Keratinocyte (primary cell): ENCODE data around the gene TMOD3. TPM values are rescaled to one million over a fixed set of nuclear protein-coding genes. Genes with fewer than 3 reads are reported as not detected.

ENCODE experiments used
- DNase-seq: peaks from one replicate; pipeline ENCODE4 v3.0.0-alpha.2; 2011; ENCODE audit warnings: low read depth, missing footprints, low spot score
- FAIRE-seq: peaks from 2 replicates; lab custom pipeline; 2011; peaks lifted over from hg19 to GRCh38; lab: Jason Lieb, UNC
- H2AFZ ChIP-seq: 2 replicates; pipeline ENCODE4 v1.6.0; 2012; ENCODE audit warnings: low read length, control low read depth, inconsistent platforms; ENCODE audit not compliant: control insufficient read depth
- H3K27ac ChIP-seq: 2 replicates; pipeline ENCODE4 v1.5.1; 2011; ENCODE audit warnings: low read length; ENCODE audit not compliant: control insufficient read depth, insufficient read depth
- H3K27me3 ChIP-seq: 3 replicates; pipeline ENCODE4 v1.6.0; 2011; ENCODE audit warnings: low read length; ENCODE audit not compliant: control insufficient read depth, insufficient read depth; ENCODE audit errors: extremely low read depth
- H3K36me3 ChIP-seq, 2 experiments: 2 replicates in 1 of 2; 3 replicates in 1 of 2; pipeline ENCODE4 v1.5.1; 2011; ENCODE audit warnings: low read length in 2 of 2, mild to moderate bottlenecking in 1 of 2; ENCODE audit not compliant: control insufficient read depth in 2 of 2, insufficient read depth in 2 of 2; ENCODE audit errors: extremely low read depth in 1 of 2
- H3K4me1 ChIP-seq: 3 replicates; pipeline ENCODE4 v1.5.1; 2011; ENCODE audit warnings: low read length; ENCODE audit not compliant: control insufficient read depth, insufficient read depth; ENCODE audit errors: extremely low read depth
- H3K4me2 ChIP-seq: 3 replicates; pipeline ENCODE4 v1.6.0; 2011; ENCODE audit warnings: low read depth, low read length; ENCODE audit not compliant: control insufficient read depth, insufficient read depth; ENCODE audit errors: extremely low read depth
- H3K4me3 ChIP-seq, 3 experiments: fragments of 200-600 bp in 1 of 3; sonication (generic) in 1 of 3; 2 replicates in 2 of 3; 3 replicates in 1 of 3; pipeline ENCODE4 v1.5.1; 2011 to 2016; ENCODE audit warnings: low read length in 3 of 3, mild to moderate bottlenecking in 3 of 3, control low read depth in 2 of 3, inconsistent platforms in 1 of 3, low read depth in 1 of 3, mixed read lengths in 1 of 3, mixed run types in 1 of 3, moderate library complexity in 1 of 3; ENCODE audit not compliant: control insufficient read depth in 2 of 3, insufficient read depth in 2 of 3; ENCODE audit errors: extremely low read depth in 1 of 3
- H3K79me2 ChIP-seq: 2 replicates; pipeline ENCODE4 v1.6.0; 2012; ENCODE audit warnings: low read length; ENCODE audit not compliant: control insufficient read depth, insufficient read depth
- H3K9ac ChIP-seq: 3 replicates; pipeline ENCODE4 v1.6.0; 2011; ENCODE audit warnings: low read length; ENCODE audit not compliant: control insufficient read depth, insufficient read depth; ENCODE audit errors: extremely low read depth
- H3K9me1 ChIP-seq: 3 replicates; pipeline ENCODE4 v1.6.0; 2011; ENCODE audit warnings: low read length; ENCODE audit not compliant: control insufficient read depth, insufficient read depth; ENCODE audit errors: extremely low read depth
- H3K9me3 ChIP-seq: 2 replicates; pipeline ENCODE4 v1.5.1; 2012; ENCODE audit warnings: low read depth, low read length; ENCODE audit not compliant: control insufficient read depth
- H4K20me1 ChIP-seq: 3 replicates; pipeline ENCODE4 v1.6.0; 2011; ENCODE audit warnings: low read length; ENCODE audit not compliant: control insufficient read depth, insufficient read depth; ENCODE audit errors: extremely low read depth
- EZH2 ChIP-seq: IDR thresholded peaks from one replicate; pipeline ENCODE4 v1.6.1; 2012; ENCODE audit warnings: inconsistent platforms, mild to moderate bottlenecking, low read length, moderate library complexity
- dilution Hi-C: fragments of 300-500 bp; cut with MboI; formaldehyde crosslinking; loops from one replicate; pipeline ENCODE4 v1.7.0; 2020; ENCODE audit warnings: low sequenced_read_pairs; ENCODE audit not compliant: extremely low pct_ligation_motif_present
- polyA plus RNA-seq, 5 experiments: library from polyadenylated mRNA; depleted of rRNA in 3 of 5; stranded (reverse) in 3 of 5; stranded (forward) in 1 of 5; unstranded in 1 of 5; fragments of >200 nt; gene quantifications; 1 replicate in 1 of 5; 2 replicates in 3 of 5; 3 replicates in 1 of 5; pipeline versions ENCODE4 v1.2.1 to v1.2.3, GENCODE V29; 2011 to 2012; ENCODE audit warnings: missing spikeins in 2 of 5, low read depth in 1 of 5, low replicate concordance in 1 of 5
- TF ChIP-seq, protein P1 (sequence below), 3 experiments: IDR thresholded peaks in 1 of 3; conservative IDR thresholded peaks in 1 of 3; optimal IDR thresholded peaks in 1 of 3; 2 replicates in 2 of 3; 3 replicates in 1 of 3; pipeline versions ENCODE3 to v1.5.1; 2011; ENCODE audit warnings: low read length in 3 of 3, mild to moderate bottlenecking in 3 of 3, moderate library complexity in 2 of 3, control low read depth in 1 of 3, inconsistent platforms in 1 of 3; ENCODE audit not compliant: insufficient read depth in 2 of 3; ENCODE audit errors: extremely low read depth in 1 of 3

TMOD3 gene
- polyA plus RNA-seq, 1 donor (not counting 4 experiments of a cell fraction or from before 2014, with no cell fraction given), result 100 TPM

DNA sequence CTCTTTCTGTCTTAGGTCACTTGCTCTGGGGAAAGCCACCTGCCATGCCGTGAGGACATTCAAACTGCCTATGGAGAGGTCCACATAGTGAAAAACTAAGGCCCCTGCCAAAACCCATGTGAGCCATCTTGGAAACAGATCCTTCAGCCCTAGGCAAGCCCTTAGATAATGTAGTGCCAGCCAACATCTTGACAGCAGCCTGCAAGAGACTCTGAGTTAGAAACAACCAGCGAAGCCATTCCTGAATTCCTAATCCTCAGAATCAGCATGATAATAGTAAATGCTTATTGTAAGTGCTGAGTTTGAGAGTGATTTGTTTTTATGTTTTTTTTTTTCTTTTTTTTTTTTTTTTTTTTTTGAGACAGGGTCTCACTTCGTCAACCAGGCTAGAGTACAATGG is 101.6 kb downstream of the TMOD3 start:
- DNase-seq (no peak), FAIRE-seq (no peak)
- H3K9ac ChIP-seq, result no peak overlapping the region
- H3K79me2 ChIP-seq, result no peaks in the 10 kb centered on the region
- no peaks in the 10 kb centered on the region for H3K9me3 ChIP-seq
- no peaks in the 10 kb centered on the region for H4K20me1 ChIP-seq
- H3K27me3 ChIP-seq, result no peaks in the 10 kb centered on the region
- dilution Hi-C loops, result no loop called here
- no peak overlapping the region for H2AFZ ChIP-seq
- H3K4me2 ChIP-seq, result no peak overlapping the region
- peaks cover 7 to 8% of the 10 kb centered on the region in 2 experiments for H3K36me3 ChIP-seq
- H3K27ac ChIP-seq, result no peak overlapping the region
- H3K9me1 ChIP-seq, result no peaks in the 10 kb centered on the region
- TF ChIP-seq, protein P1, sequence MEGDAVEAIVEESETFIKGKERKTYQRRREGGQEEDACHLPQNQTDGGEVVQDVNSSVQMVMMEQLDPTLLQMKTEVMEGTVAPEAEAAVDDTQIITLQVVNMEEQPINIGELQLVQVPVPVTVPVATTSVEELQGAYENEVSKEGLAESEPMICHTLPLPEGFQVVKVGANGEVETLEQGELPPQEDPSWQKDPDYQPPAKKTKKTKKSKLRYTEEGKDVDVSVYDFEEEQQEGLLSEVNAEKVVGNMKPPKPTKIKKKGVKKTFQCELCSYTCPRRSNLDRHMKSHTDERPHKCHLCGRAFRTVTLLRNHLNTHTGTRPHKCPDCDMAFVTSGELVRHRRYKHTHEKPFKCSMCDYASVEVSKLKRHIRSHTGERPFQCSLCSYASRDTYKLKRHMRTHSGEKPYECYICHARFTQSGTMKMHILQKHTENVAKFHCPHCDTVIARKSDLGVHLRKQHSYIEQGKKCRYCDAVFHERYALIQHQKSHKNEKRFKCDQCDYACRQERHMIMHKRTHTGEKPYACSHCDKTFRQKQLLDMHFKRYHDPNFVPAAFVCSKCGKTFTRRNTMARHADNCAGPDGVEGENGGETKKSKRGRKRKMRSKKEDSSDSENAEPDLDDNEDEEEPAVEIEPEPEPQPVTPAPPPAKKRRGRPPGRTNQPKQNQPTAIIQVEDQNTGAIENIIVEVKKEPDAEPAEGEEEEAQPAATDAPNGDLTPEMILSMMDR (optimal IDR thresholded peaks at IDR 0.05 in 1 of 3, IDR thresholded peaks at IDR 0.05 in 1 of 3, conservative IDR thresholded peaks at IDR 0.05 in 1 of 3; ENCODE audit: extremely low read depth in 1 of 3, insufficient read depth in 2 of 3, low read length in 3 of 3), result no peak
- no peaks in the 10 kb centered on the region for H3K4me1 ChIP-seq
- H3K4me3 ChIP-seq, result no peak overlapping the region

DNA sequence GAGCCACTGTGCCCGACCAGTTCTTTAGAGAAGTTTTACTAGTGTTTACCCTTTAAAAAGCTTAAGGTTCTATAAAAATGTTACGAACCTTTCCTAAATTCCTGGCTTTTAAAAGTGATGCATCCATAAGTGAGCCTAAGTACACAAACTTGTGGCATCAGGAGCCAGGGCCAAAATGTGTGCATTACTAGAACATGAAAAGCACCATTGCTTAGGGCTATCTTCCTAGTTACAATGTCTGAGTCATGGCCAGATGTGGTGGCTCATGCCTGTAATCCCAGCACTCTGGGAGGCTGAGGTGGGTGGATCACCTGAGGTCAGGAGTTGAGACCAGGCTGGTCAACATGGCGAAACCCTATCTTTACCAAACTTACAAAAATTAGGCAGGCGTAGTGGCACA is 102.2 kb downstream of the TMOD3 start:
- no peaks in the 10 kb centered on the region for H4K20me1 ChIP-seq
- H3K4me2 ChIP-seq, result no peak overlapping the region
- H3K4me3 ChIP-seq, result no peak overlapping the region
- FAIRE-seq (no peak), DNase-seq (no peak)
- H3K27me3 ChIP-seq, result no peaks in the 10 kb centered on the region
- peaks cover 7 to 8% of the 10 kb centered on the region in 2 experiments for H3K36me3 ChIP-seq
- dilution Hi-C loops, result no loop called here
- no peak overlapping the region for H3K9ac ChIP-seq
- H3K4me1 ChIP-seq, result no peaks in the 10 kb centered on the region
- no peaks in the 10 kb centered on the region for H3K9me1 ChIP-seq
- TF ChIP-seq, protein P1 (optimal IDR thresholded peaks at IDR 0.05 in 1 of 3, IDR thresholded peaks at IDR 0.05 in 1 of 3, conservative IDR thresholded peaks at IDR 0.05 in 1 of 3; ENCODE audit: extremely low read depth in 1 of 3, insufficient read depth in 2 of 3, low read length in 3 of 3), result no peak
- TF ChIP-seq EZH2, result no peak
- no peaks in the 10 kb centered on the region for H3K79me2 ChIP-seq
- H3K27ac ChIP-seq, result no peak overlapping the region
- H2AFZ ChIP-seq, result no peak overlapping the region
- H3K9me3 ChIP-seq, result no peaks in the 10 kb centered on the region
